Neural cell (in vitro differentiated cells): ENCODE measurements around the gene VWF. TPM values are rescaled to one million over a fixed set of nuclear protein-coding genes. Genes with fewer than 3 reads are reported as not detected.

Experiments
- H2AFZ ChIP-seq: fragments of 200-600, 300-800 bp; sonication (generic), shearing (Covaris generic); 2 replicates; pipeline ENCODE4 v1.6.0; 2014; ENCODE audit warnings: low read depth, mild to moderate bottlenecking, antibody characterized with exemption, low read length, moderate library complexity
- H3F3A ChIP-seq: fragments of 200-600 bp; shearing (Covaris generic); 2 replicates; pipeline ENCODE4 v1.6.1; 2016; ENCODE audit warnings: mild to moderate bottlenecking, moderate library complexity, mixed read lengths, antibody characterized with exemption, low read length; ENCODE audit not compliant: insufficient read depth, poor library complexity, severe bottlenecking
- H3K27ac ChIP-seq: fragments of 200-600, 300-800 bp; sonication (generic), shearing (Covaris generic); 2 replicates; pipeline ENCODE4 v1.5.1; 2014; ENCODE audit warnings: mild to moderate bottlenecking, low read length, moderate library complexity
- H3K27me3 ChIP-seq: fragments of 300-800, 200-600 bp; sonication (generic), shearing (Covaris generic); 2 replicates; pipeline ENCODE4 v1.6.0; 2014; ENCODE audit warnings: mild to moderate bottlenecking, low read depth, low read length, moderate library complexity; ENCODE audit not compliant: insufficient read depth
- H3K36me3 ChIP-seq: fragments of 300-800, 200-600 bp; sonication (generic), shearing (Covaris generic); 2 replicates; pipeline ENCODE4 v1.5.1; 2014; ENCODE audit warnings: mild to moderate bottlenecking, antibody characterized with exemption, low read length, moderate library complexity; ENCODE audit not compliant: insufficient read depth
- H3K4me2 ChIP-seq: fragments of 300-800, 200-600 bp; sonication (generic), shearing (Covaris generic); 2 replicates; pipeline ENCODE4 v1.6.0; 2014; ENCODE audit warnings: mild to moderate bottlenecking, low read length
- H3K4me3 ChIP-seq: fragments of 300-800, 200-600 bp; sonication (generic), shearing (Covaris generic); 2 replicates; pipeline ENCODE4 v1.5.1; 2014; ENCODE audit warnings: mild to moderate bottlenecking, low read length, moderate library complexity
- H3K79me2 ChIP-seq: fragments of 200-600 bp; shearing (Covaris generic); replicated peaks from 2 replicates; pipeline ENCODE4 v1.6.0; 2014; ENCODE audit warnings: mild to moderate bottlenecking, low read length, moderate library complexity; ENCODE audit not compliant: insufficient read depth
- H3K9ac ChIP-seq: fragments of 300-800, 200-600 bp; sonication (generic), shearing (Covaris generic); 2 replicates; pipeline ENCODE4 v1.6.1; 2016; ENCODE audit warnings: mild to moderate bottlenecking, low read length, mixed read lengths
- H3K9me2 ChIP-seq: fragments of 200-600 bp; shearing (Covaris generic); 2 replicates; pipeline ENCODE4 v1.6.1; 2016; ENCODE audit warnings: mild to moderate bottlenecking, low read length, mixed read lengths; ENCODE audit not compliant: insufficient read depth
- H3K9me3 ChIP-seq: fragments of 200-600, 300-800 bp; sonication (generic), shearing (Covaris generic); 2 replicates; pipeline ENCODE4 v1.6.1; 2016; ENCODE audit warnings: mild to moderate bottlenecking, mixed run types, low read length, moderate library complexity, mixed read lengths
- H4K20me1 ChIP-seq: fragments of 200-600 bp; shearing (Covaris generic); 2 replicates; pipeline ENCODE4 v1.6.1; 2016; ENCODE audit warnings: mild to moderate bottlenecking, mixed run types; ENCODE audit not compliant: insufficient read depth
- EP300 ChIP-seq: fragments of 450-650 bp; conservative IDR thresholded peaks from 2 replicates; pipeline ENCODE4 v1.6.1; 2014; ENCODE audit warnings: antibody characterized with exemption, mild to moderate bottlenecking, moderate library complexity; ENCODE audit not compliant: poor library complexity, severe bottlenecking
- EZH2 ChIP-seq: fragments of 200-600, 300-800 bp; shearing (Covaris generic), sonication (generic); IDR thresholded peaks from 2 replicates; pipeline ENCODE4 v1.6.1; 2014; ENCODE audit warnings: antibody characterized with exemption, low read length, borderline replicate concordance, mild to moderate bottlenecking; ENCODE audit not compliant: insufficient read depth, poor library complexity, severe bottlenecking
- MXI1 ChIP-seq: fragments of 450-650 bp; conservative IDR thresholded peaks from 2 replicates; pipeline ENCODE4 v1.6.1; 2014; ENCODE audit warnings: antibody characterized with exemption, mild to moderate bottlenecking; ENCODE audit not compliant: poor library complexity, severe bottlenecking
- POLR2AphosphoS5 ChIP-seq: IDR thresholded peaks from 2 replicates; pipeline ENCODE4 v1.6.1; 2012
- RAD21 ChIP-seq: fragments of 450-650 bp; conservative IDR thresholded peaks from 2 replicates; pipeline ENCODE4 v1.6.1; 2014; ENCODE audit warnings: antibody characterized with exemption, mild to moderate bottlenecking, moderate library complexity
- SMC3 ChIP-seq: fragments of 450-650 bp; conservative IDR thresholded peaks from 2 replicates; pipeline ENCODE4 v1.6.1; 2014; ENCODE audit warnings: antibody characterized with exemption, mild to moderate bottlenecking, moderate library complexity; ENCODE audit not compliant: poor library complexity
- TAF1 ChIP-seq: IDR thresholded peaks from 2 replicates; pipeline ENCODE4 v1.6.1; 2012; ENCODE audit warnings: low read depth
- polyA plus RNA-seq: library from polyadenylated mRNA; depleted of rRNA; stranded (reverse); fragments of >200 nt; gene quantifications from 2 replicates; pipeline ENCODE4 v1.2.3, GENCODE V29; 2014
- TF ChIP-seq, protein P1 (sequence below): IDR thresholded peaks from 2 replicates; pipeline ENCODE4 v1.6.1; 2012; ENCODE audit warnings: borderline replicate concordance
- TF ChIP-seq, protein P2 (sequence below): fragments of 450-650 bp; IDR thresholded peaks from 2 replicates; pipeline ENCODE4 v1.5.1; 2014; ENCODE audit warnings: antibody characterized with exemption, mild to moderate bottlenecking, moderate library complexity; ENCODE audit not compliant: poor library complexity, severe bottlenecking

Gene VWF
- polyA plus RNA-seq, 1 donor from 2014 or later = not detected

DNA sequence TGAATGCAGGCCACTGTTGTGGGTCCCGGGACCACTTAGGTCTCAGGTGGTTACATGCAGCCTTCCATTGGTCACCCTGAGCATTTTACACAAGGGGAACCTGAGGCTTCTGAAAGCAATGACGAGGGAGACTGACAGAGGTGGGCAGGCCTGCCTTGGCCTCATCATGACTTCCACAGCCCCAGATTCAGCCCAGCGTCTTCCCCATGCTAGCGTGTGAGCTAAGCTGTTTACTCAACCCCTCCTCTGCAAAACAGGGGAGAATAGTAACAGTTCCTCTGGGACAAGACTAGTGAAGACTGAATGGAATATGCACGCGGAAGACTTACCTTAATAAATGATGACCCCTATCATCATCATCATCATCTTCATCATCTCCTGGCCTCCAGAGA lies 46.8 kb downstream of the VWF start:
- Histone ChIP-seq H3K9me2 (no peaks in the 10 kb centered on the region), H3F3A (no peaks in the 10 kb centered on the region), H4K20me1 (no peaks in the 10 kb centered on the region), H3K27ac (no peak overlapping the region), H3K4me3 (no peak overlapping the region), H3K9me3 (no peaks in the 10 kb centered on the region), H3K27me3 (no peaks in the 10 kb centered on the region), H2AFZ (no peak overlapping the region), H3K36me3 (no peaks in the 10 kb centered on the region), H3K9ac (no peak overlapping the region), H3K4me2 (no peak overlapping the region), H3K79me2 (no peaks in the 10 kb centered on the region)
- TF ChIP-seq, protein P1, sequence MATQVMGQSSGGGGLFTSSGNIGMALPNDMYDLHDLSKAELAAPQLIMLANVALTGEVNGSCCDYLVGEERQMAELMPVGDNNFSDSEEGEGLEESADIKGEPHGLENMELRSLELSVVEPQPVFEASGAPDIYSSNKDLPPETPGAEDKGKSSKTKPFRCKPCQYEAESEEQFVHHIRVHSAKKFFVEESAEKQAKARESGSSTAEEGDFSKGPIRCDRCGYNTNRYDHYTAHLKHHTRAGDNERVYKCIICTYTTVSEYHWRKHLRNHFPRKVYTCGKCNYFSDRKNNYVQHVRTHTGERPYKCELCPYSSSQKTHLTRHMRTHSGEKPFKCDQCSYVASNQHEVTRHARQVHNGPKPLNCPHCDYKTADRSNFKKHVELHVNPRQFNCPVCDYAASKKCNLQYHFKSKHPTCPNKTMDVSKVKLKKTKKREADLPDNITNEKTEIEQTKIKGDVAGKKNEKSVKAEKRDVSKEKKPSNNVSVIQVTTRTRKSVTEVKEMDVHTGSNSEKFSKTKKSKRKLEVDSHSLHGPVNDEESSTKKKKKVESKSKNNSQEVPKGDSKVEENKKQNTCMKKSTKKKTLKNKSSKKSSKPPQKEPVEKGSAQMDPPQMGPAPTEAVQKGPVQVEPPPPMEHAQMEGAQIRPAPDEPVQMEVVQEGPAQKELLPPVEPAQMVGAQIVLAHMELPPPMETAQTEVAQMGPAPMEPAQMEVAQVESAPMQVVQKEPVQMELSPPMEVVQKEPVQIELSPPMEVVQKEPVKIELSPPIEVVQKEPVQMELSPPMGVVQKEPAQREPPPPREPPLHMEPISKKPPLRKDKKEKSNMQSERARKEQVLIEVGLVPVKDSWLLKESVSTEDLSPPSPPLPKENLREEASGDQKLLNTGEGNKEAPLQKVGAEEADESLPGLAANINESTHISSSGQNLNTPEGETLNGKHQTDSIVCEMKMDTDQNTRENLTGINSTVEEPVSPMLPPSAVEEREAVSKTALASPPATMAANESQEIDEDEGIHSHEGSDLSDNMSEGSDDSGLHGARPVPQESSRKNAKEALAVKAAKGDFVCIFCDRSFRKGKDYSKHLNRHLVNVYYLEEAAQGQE = no peak
- TF ChIP-seq EZH2 = no peak
- TF ChIP-seq POLR2AphosphoS5 = no peak
- TF ChIP-seq, protein P2, sequence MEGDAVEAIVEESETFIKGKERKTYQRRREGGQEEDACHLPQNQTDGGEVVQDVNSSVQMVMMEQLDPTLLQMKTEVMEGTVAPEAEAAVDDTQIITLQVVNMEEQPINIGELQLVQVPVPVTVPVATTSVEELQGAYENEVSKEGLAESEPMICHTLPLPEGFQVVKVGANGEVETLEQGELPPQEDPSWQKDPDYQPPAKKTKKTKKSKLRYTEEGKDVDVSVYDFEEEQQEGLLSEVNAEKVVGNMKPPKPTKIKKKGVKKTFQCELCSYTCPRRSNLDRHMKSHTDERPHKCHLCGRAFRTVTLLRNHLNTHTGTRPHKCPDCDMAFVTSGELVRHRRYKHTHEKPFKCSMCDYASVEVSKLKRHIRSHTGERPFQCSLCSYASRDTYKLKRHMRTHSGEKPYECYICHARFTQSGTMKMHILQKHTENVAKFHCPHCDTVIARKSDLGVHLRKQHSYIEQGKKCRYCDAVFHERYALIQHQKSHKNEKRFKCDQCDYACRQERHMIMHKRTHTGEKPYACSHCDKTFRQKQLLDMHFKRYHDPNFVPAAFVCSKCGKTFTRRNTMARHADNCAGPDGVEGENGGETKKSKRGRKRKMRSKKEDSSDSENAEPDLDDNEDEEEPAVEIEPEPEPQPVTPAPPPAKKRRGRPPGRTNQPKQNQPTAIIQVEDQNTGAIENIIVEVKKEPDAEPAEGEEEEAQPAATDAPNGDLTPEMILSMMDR = no peak
- TF ChIP-seq RAD21 = no peak
- no peak for TF ChIP-seq MXI1
- no peak for TF ChIP-seq EP300
- no peak for TF ChIP-seq TAF1
- no peak for TF ChIP-seq SMC3

DNA sequence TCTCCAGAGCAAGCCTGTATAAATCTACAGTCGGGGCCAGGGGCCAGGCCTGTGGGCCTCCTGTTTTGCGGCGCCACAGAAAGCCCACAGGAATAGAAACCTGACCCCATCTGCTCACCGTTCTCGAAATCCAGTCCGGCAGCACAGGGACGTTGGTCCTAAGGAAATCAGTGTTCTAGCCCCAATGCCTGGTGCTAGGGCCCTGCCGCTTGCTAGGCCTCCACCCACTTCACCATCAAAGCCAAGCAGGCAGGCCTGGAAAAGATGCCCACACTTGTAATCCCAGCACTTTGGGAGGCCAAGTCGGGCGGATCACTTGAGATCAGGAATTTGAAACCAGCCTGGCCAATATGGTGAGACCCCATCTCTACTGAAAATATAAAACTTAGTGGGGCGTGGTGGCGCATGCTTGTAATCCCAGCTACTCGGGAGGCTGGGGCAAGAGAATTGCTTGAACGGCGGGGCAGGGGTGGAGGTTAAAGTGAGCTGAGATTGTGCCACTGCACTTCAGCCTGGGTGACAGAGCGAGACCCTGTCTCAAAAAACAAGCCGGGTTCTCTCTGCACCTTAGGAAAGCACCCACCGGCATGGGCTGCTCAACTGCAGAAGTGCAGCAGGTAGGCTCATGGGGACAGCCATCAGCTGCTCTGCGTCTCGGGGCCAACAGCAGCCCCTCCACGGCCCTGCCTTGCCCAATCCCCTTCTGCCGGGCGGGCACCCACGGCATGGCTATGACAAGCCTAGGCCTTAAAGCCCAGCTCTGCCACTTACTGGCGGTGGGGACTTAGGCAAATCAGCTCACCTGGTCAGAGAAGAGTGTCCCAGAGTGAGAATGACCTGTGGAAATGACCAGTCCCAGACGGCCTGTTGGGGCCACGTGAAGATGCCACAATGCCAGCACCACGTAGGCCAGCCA lies 47.4 kb downstream of the VWF start:
- Histone ChIP-seq H3K27ac (no peak overlapping the region), H3K27me3 (no peaks in the 10 kb centered on the region), H4K20me1 (no peaks in the 10 kb centered on the region), H3K36me3 (no peaks in the 10 kb centered on the region), H3K79me2 (no peaks in the 10 kb centered on the region), H3K9me3 (no peaks in the 10 kb centered on the region), H3K4me3 (no peak overlapping the region), H3F3A (no peaks in the 10 kb centered on the region), H3K4me2 (no peak overlapping the region), H2AFZ (no peak overlapping the region), H3K9me2 (no peaks in the 10 kb centered on the region), H3K9ac (no peak overlapping the region)
- no peak for TF ChIP-seq RAD21
